GM12874 (cell line): ENCODE measurements around the gene PPM1L.

ENCODE experiments used
- CTCF ChIP-seq: IDR thresholded peaks from 2 replicates; pipeline ENCODE4 v1.5.1; 2011; ENCODE audit warnings: low read depth, mild to moderate bottlenecking, control low read depth, low read length, moderate library complexity; ENCODE audit not compliant: insufficient read depth

The PPM1L gene

GRCh38 chr3:160822936-160823335 lies 66.9 kb downstream of the PPM1L start:
- TF ChIP-seq CTCF = no peak

GRCh38 chr3:160825311-160825800 lies 69.3 kb downstream of the PPM1L start:
- TF ChIP-seq CTCF = no peak

GRCh38 chr3:160826408-160826807 lies 70.4 kb downstream of the PPM1L start:
- no peak for TF ChIP-seq CTCF

- no peak for TF ChIP-seq CTCF
Observed at GRCh38 chr3:160826991-160827390, 71.0 kb downstream of the PPM1L start.

- no peak for TF ChIP-seq CTCF
Observed at GRCh38 chr3:160827516-160827915, 71.5 kb downstream of the PPM1L start.

- TF ChIP-seq CTCF = no peak
Observed at GRCh38 chr3:160828880-160829279, 72.8 kb downstream of the PPM1L start.

- TF ChIP-seq CTCF = no peak
Observed at GRCh38 chr3:160829486-160830009, 73.5 kb downstream of the PPM1L start.
